ENCODE data around the gene NAT9. TPM values are rescaled to one million over a fixed set of nuclear protein-coding genes. Genes with fewer than 3 reads are reported as not detected.

NAT9 gene
- total and polyA plus RNA-seq, 2 experiments from 2014 or later = 37.3 to 37.5 TPM

- no peak for ATAC-seq
- no peak overlapping the region for H2AFZ ChIP-seq
Measured at GRCh38 chr17:74797824-74798223, 21.7 kb upstream of the NAT9 start.

More at GRCh38 chr17:74797824-74798223, 21.7 kb upstream of the NAT9 start:
- peaks cover 5% of the 10 kb centered on the region; the same call in 1 of the 2 replicates for H4K20me1 ChIP-seq (replicated peaks; ENCODE audit: insufficient read depth)
- no peaks in the 10 kb centered on the region for H3K9me3 Mint-ChIP-seq
- DNase-seq (ENCODE audit: low spot score) = no peak
- no peak overlapping the region for H3K4me3 ChIP-seq
- H3K4me1 Mint-ChIP-seq = no peaks in the 10 kb centered on the region
- H3K9me2 ChIP-seq (ENCODE audit: insufficient read depth) = no peaks in the 10 kb centered on the region
- H3K27ac Mint-ChIP-seq = no peak overlapping the region
- H3F3A ChIP-seq (replicated peaks; ENCODE audit: low read depth) = no peaks in the 10 kb centered on the region
- no peaks in the 10 kb centered on the region for H3K4me1 ChIP-seq (ENCODE audit: insufficient read depth)
- no peaks in the 10 kb centered on the region for H3K79me2 ChIP-seq (replicated peaks; ENCODE audit: insufficient read depth)
- TF ChIP-seq ZNF462 (CRISPR knock-in tag; IDR thresholded peaks at IDR 0.05) = no peak
- TF ChIP-seq, protein P1, sequence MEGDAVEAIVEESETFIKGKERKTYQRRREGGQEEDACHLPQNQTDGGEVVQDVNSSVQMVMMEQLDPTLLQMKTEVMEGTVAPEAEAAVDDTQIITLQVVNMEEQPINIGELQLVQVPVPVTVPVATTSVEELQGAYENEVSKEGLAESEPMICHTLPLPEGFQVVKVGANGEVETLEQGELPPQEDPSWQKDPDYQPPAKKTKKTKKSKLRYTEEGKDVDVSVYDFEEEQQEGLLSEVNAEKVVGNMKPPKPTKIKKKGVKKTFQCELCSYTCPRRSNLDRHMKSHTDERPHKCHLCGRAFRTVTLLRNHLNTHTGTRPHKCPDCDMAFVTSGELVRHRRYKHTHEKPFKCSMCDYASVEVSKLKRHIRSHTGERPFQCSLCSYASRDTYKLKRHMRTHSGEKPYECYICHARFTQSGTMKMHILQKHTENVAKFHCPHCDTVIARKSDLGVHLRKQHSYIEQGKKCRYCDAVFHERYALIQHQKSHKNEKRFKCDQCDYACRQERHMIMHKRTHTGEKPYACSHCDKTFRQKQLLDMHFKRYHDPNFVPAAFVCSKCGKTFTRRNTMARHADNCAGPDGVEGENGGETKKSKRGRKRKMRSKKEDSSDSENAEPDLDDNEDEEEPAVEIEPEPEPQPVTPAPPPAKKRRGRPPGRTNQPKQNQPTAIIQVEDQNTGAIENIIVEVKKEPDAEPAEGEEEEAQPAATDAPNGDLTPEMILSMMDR (conservative IDR thresholded peaks at IDR 0.05; ENCODE audit: low read depth in 2 of 2) = no peak
- no peak for TF ChIP-seq JUNB (IDR thresholded peaks at IDR 0.05; ENCODE audit: unreplicated experiment)
- no peak for TF ChIP-seq CREB1 (CRISPR knock-in tag; IDR thresholded peaks at IDR 0.05; ENCODE audit: low read depth)
- TF ChIP-seq, protein P2, sequence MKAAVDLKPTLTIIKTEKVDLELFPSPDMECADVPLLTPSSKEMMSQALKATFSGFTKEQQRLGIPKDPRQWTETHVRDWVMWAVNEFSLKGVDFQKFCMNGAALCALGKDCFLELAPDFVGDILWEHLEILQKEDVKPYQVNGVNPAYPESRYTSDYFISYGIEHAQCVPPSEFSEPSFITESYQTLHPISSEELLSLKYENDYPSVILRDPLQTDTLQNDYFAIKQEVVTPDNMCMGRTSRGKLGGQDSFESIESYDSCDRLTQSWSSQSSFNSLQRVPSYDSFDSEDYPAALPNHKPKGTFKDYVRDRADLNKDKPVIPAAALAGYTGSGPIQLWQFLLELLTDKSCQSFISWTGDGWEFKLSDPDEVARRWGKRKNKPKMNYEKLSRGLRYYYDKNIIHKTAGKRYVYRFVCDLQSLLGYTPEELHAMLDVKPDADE (IDR thresholded peaks at IDR 0.05) = no peak
- TF ChIP-seq ZNF114 (CRISPR knock-in tag; IDR thresholded peaks at IDR 0.05) = no peak
- no peak for TF ChIP-seq POLR2AphosphoS5 (IDR thresholded peaks at IDR 0.05; ENCODE audit: low read depth)
- no peak for TF ChIP-seq STAT1 (IDR thresholded peaks at IDR 0.05; ENCODE audit: unreplicated experiment)
- no peak for TF ChIP-seq REST (IDR thresholded peaks at IDR 0.05; ENCODE audit: unreplicated experiment)
- TF ChIP-seq EZH2 (IDR thresholded peaks at IDR 0.05; ENCODE audit: low read depth, unreplicated experiment) = no peak
- TF ChIP-seq ZNF331 (CRISPR knock-in tag; IDR thresholded peaks at IDR 0.05; ENCODE audit: low read depth) = no peak
- TF ChIP-seq EZH2phosphoT487 (IDR thresholded peaks at IDR 0.05; ENCODE audit: unreplicated experiment) = no peak
- H3K4me2 ChIP-seq = no peak overlapping the region
- H3K27ac ChIP-seq (ENCODE audit: low read depth) = no peak overlapping the region
- no peaks in the 10 kb centered on the region for H3K27me3 ChIP-seq (ENCODE audit: insufficient read depth)
- peaks cover 45% of the 10 kb centered on the region for H3K36me3 Mint-ChIP-seq (ENCODE audit: low read depth)
- H3K27me3 Mint-ChIP-seq (ENCODE audit: insufficient read depth, low read depth, poor library complexity) = peaks cover 6% of the 10 kb centered on the region
- H3K36me3 ChIP-seq (ENCODE audit: insufficient read depth) = peaks cover 3% of the 10 kb centered on the region; the same call in 1 of the 2 replicates
- no peak overlapping the region for H3K4me3 Mint-ChIP-seq
